ENCODE data around the gene ANAPC13. TPM values are rescaled to one million over a fixed set of nuclear protein-coding genes. Genes with fewer than 3 reads are reported as not detected.

ANAPC13 gene
- total RNA-seq, 3 donors from 2014 or later, result 44.1 to 47.6 (median 47.1) TPM

DNA sequence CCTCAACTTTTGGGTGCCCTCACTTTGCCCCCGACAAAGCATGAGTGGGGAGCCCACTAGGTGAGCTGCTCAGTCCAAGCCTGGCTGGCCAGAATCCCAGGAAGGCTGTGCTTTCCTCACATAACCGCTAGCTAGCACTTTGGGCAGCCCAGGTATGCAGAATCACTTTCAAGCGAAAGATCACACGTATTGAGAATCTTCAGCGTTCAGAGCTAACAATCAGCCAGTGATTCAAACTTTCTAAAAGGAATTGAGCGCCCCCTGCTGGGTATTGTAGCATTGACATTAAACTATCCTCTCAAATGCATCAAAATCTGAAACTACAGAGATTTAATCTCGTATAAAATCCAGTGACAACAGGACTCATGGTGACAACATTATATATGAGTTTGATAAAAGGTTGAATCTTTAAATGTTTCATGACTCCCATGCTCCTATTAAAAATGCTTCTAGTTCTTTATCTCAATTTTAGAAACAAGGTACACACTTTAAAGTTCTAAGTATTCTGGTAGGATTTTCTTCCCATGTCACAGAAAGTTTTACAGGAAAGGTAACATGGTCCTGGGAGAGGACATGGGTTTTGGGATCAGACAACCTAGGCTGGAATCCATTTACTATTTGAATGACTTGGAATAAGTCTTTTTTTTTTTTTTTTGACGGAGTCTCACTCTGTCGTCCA is 11.8 kb downstream of the ANAPC13 start:
- Mint-ChIP-seq H3K27me3 (ENCODE audit: low read depth) (no peaks in the 10 kb centered on the region), H3K9me3 (no peaks in the 10 kb centered on the region), H3K36me3 (ENCODE audit: insufficient read depth) (peaks cover 13% of the 10 kb centered on the region), H3K4me1 (ENCODE audit: low read depth) (no peaks in the 10 kb centered on the region), H3K4me3 (no peak overlapping the region)
- DNase-seq, result peak; percentile 78
- ATAC-seq, result peak; percentile 65 to 79

- H3K27me3 Mint-ChIP-seq (ENCODE audit: low read depth), result no peaks in the 10 kb centered on the region
- no peaks in the 10 kb centered on the region for H3K9me3 Mint-ChIP-seq
- no peak overlapping the region for H3K4me3 Mint-ChIP-seq
- no peaks in the 10 kb centered on the region for H3K4me1 Mint-ChIP-seq (ENCODE audit: low read depth)
- no peak for ATAC-seq
- peaks cover 9% of the 10 kb centered on the region for H3K36me3 Mint-ChIP-seq (ENCODE audit: insufficient read depth)
- no peak for DNase-seq
Observed at GRCh38 chr3:134472831-134473230, 13.0 kb downstream of the ANAPC13 start.

GRCh38 chr3:134471521-134472193 is 14.1 kb downstream of the ANAPC13 start:
- DNase-seq (no peak), ATAC-seq (no peak)
- no peaks in the 10 kb centered on the region for H3K4me1 Mint-ChIP-seq (ENCODE audit: low read depth)
- peaks cover 4% of the 10 kb centered on the region for H3K36me3 Mint-ChIP-seq (ENCODE audit: insufficient read depth)
- no peaks in the 10 kb centered on the region for H3K27me3 Mint-ChIP-seq (ENCODE audit: low read depth)
- H3K4me3 Mint-ChIP-seq, result no peak overlapping the region
- H3K9me3 Mint-ChIP-seq, result no peaks in the 10 kb centered on the region

- no peaks in the 10 kb centered on the region for H3K9me3 Mint-ChIP-seq
- H3K4me3 Mint-ChIP-seq, result no peak overlapping the region
- no peak for ATAC-seq
- no peaks in the 10 kb centered on the region for H3K4me1 Mint-ChIP-seq (ENCODE audit: low read depth)
- H3K27me3 Mint-ChIP-seq (ENCODE audit: low read depth), result no peaks in the 10 kb centered on the region
- no peak for DNase-seq
- peaks cover 4% of the 10 kb centered on the region for H3K36me3 Mint-ChIP-seq (ENCODE audit: insufficient read depth)
Observed at GRCh38 chr3:134468519-134468918, 17.3 kb downstream of the ANAPC13 start.

DNA sequence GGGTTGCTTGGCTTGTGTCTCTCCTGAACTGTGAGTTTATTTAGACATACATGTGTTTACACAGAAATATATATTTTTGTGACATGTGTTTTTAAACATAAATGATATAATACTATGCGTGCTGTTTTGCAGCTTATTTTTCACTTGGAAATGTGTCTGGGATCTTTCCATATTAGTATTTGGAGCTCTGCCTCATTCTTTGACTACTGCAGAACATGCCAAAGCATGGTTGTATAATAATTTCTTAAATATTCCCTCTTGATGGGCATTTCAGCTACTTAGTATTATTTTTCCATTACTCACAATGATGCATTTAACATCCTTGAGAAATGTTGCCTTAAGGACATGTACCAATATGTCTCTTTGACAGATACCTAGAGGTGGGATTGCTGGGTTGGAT is 19.5 kb downstream of the ANAPC13 start:
- Mint-ChIP-seq H3K9me3 (no peaks in the 10 kb centered on the region), H3K4me1 (ENCODE audit: low read depth) (no peaks in the 10 kb centered on the region), H3K27me3 (ENCODE audit: low read depth) (peaks cover 11% of the 10 kb centered on the region), H3K4me3 (no peak overlapping the region), H3K36me3 (ENCODE audit: insufficient read depth) (no peaks in the 10 kb centered on the region)
- DNase-seq (no peak), ATAC-seq (no peak)

DNA sequence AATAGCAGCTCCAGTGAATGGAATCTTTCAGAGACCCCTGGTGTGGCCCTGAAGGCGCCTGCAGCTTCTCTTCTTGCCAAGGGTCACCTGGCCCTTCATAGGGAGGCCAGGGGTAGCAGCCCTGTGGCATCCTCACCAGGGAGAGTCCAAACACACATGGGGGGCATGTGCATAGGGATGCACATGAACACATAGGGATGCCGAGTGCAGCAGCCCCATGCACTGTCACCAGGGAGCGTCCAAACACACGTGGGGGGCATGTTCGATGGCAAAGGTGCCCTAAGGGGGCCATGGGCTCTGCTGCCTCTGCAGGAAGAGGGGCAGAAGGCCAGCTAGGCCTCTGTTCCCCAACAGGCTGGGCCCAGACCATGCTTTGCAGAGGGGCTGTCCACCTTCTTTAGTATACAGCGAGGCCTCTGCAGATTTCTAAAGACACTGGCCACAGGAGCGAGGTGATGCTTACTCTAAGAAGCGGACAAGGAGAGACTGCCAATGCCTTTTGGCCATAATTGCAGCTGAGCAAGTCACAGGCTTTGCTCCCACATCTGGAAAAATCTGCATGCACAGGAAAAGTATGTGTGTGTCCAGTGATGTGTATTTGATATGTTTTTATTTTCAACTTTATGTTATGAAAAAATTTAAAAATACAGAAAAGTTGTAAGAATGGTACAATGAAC is 21.0 kb downstream of the ANAPC13 start:
- H3K27me3 Mint-ChIP-seq (ENCODE audit: low read depth), result peaks cover 14% of the 10 kb centered on the region
- H3K9me3 Mint-ChIP-seq, result no peaks in the 10 kb centered on the region
- DNase-seq (no peak), ATAC-seq (no peak)
- H3K36me3 Mint-ChIP-seq (ENCODE audit: insufficient read depth), result no peaks in the 10 kb centered on the region
- H3K4me3 Mint-ChIP-seq, result no peak overlapping the region
- no peaks in the 10 kb centered on the region for H3K4me1 Mint-ChIP-seq (ENCODE audit: low read depth)

- Mint-ChIP-seq H3K4me1 (ENCODE audit: low read depth) (no peaks in the 10 kb centered on the region), H3K4me3 (no peak overlapping the region), H3K27me3 (ENCODE audit: low read depth) (peaks cover 18% of the 10 kb centered on the region), H3K9me3 (no peaks in the 10 kb centered on the region), H3K36me3 (ENCODE audit: insufficient read depth) (no peaks in the 10 kb centered on the region)
- DNase-seq (no peak), ATAC-seq (no peak)
Observed at GRCh38 chr3:134464064-134464688, 21.6 kb downstream of the ANAPC13 start.

DNA sequence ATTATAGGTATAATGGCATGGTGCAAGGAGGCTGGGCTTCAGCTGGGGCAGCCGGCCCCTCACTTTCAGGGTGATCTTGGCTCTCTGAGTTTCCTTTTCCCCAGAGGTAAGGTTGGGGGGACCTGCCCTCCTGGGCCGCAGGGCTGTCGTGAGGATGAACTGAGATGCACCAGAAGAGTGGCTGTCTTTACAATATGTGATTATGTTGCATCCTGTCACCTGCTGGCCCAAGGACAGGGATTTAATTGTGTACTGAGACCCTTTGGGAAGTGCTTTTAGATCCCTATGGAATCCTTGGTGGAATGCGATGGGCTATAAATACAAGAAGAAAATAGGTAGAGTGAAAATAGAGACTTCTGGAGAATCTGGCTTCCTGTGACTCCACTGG is 22.1 kb downstream of the ANAPC13 start:
- DNase-seq, result no peak
- Mint-ChIP-seq H3K4me1 (ENCODE audit: low read depth) (no peaks in the 10 kb centered on the region), H3K27me3 (ENCODE audit: low read depth) (peaks cover 20% of the 10 kb centered on the region), H3K36me3 (ENCODE audit: insufficient read depth) (no peaks in the 10 kb centered on the region), H3K9me3 (no peaks in the 10 kb centered on the region), H3K4me3 (no peak overlapping the region)
- ATAC-seq, result no peak

DNA sequence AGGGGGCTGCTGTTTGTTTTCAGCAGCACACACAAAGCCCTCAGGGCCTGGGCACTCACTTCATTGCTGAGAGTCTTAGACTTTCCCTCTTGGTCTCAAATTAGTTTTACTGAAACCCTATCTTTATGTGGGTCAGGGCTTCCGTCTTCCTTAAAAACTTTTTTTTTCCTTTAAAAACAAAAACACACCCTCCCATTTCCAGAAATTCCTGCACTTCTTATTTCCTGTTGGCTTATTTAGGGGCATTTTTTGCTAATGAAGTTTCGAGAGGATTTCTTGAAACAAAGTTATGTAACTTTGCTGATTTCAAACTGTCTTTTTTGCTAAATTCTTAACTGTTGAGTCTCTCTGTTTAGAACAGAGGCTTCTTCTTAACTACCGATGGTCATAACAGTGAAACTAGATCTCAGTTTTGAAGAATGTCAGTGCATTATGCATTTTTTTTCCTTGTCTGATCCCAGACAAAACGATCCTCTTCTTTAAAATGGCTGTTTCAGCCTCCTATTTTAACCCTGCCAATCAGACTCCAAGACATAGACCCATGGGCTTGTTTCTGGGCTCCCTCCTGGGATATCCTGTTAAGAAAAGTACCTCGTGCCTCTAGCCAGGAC is 23.3 kb downstream of the ANAPC13 start:
- H3K9me3 Mint-ChIP-seq, result no peaks in the 10 kb centered on the region
- peaks cover 24% of the 10 kb centered on the region for H3K27me3 Mint-ChIP-seq (ENCODE audit: low read depth)
- H3K4me1 Mint-ChIP-seq (ENCODE audit: low read depth), result no peaks in the 10 kb centered on the region
- H3K4me3 Mint-ChIP-seq, result no peak overlapping the region
- no peaks in the 10 kb centered on the region for H3K36me3 Mint-ChIP-seq (ENCODE audit: insufficient read depth)
- DNase-seq, result no peak
- ATAC-seq, result no peak

- Mint-ChIP-seq H3K9me3 (no peaks in the 10 kb centered on the region), H3K36me3 (ENCODE audit: insufficient read depth) (no peaks in the 10 kb centered on the region), H3K4me1 (ENCODE audit: low read depth) (no peaks in the 10 kb centered on the region), H3K4me3 (no peak overlapping the region), H3K27me3 (ENCODE audit: low read depth) (peaks cover 31% of the 10 kb centered on the region)
- no peak for ATAC-seq
- no peak for DNase-seq
Observed at GRCh38 chr3:134460965-134461364, 24.8 kb downstream of the ANAPC13 start.

GRCh38 chr3:134459562-134459961 is 26.2 kb downstream of the ANAPC13 start:
- Mint-ChIP-seq H3K4me3 (no peak overlapping the region), H3K9me3 (no peaks in the 10 kb centered on the region), H3K27me3 (ENCODE audit: low read depth) (peaks cover 31% of the 10 kb centered on the region), H3K4me1 (ENCODE audit: low read depth) (no peaks in the 10 kb centered on the region), H3K36me3 (ENCODE audit: insufficient read depth) (no peaks in the 10 kb centered on the region)
- ATAC-seq, result no peak
- no peak for DNase-seq

DNA sequence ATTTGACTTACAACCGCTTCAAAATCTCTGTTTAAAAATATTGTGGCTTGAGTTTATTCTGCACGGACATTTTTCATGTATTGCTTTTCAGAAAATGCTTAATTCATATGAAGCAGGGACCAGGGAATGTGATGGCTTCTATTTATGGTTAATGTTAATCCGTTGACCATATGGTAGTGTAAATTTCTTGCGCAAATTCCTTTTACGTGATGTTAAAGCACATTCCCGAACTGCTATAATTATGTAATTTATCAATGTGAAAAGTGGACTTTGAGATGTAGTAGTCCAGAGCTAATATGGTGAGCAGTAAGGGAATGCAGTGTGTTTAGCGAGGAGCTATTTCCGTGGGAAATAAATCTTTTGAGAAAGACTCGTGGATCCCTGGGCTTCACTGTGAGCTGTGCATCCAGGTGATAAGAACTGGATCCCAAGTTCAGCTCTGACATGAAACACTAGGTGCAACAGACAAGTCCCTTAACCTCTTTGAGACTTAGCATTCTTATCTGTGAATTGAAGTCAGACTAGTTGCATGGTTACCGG is 27.3 kb downstream of the ANAPC13 start:
- Mint-ChIP-seq H3K27me3 (ENCODE audit: low read depth) (peaks cover 33% of the 10 kb centered on the region), H3K36me3 (ENCODE audit: insufficient read depth) (no peaks in the 10 kb centered on the region), H3K4me3 (no peak overlapping the region), H3K4me1 (ENCODE audit: low read depth) (no peaks in the 10 kb centered on the region), H3K9me3 (no peaks in the 10 kb centered on the region)
- DNase-seq, result no peak
- ATAC-seq, result no peak

GRCh38 chr3:134457376-134458074 is 28.3 kb downstream of the ANAPC13 start:
- H3K27me3 Mint-ChIP-seq (ENCODE audit: low read depth), result peaks cover 29% of the 10 kb centered on the region
- no peaks in the 10 kb centered on the region for H3K9me3 Mint-ChIP-seq
- no peak for DNase-seq
- ATAC-seq, result no peak
- H3K36me3 Mint-ChIP-seq (ENCODE audit: insufficient read depth), result no peaks in the 10 kb centered on the region
- H3K4me3 Mint-ChIP-seq, result no peak overlapping the region
- no peaks in the 10 kb centered on the region for H3K4me1 Mint-ChIP-seq (ENCODE audit: low read depth)

DNA sequence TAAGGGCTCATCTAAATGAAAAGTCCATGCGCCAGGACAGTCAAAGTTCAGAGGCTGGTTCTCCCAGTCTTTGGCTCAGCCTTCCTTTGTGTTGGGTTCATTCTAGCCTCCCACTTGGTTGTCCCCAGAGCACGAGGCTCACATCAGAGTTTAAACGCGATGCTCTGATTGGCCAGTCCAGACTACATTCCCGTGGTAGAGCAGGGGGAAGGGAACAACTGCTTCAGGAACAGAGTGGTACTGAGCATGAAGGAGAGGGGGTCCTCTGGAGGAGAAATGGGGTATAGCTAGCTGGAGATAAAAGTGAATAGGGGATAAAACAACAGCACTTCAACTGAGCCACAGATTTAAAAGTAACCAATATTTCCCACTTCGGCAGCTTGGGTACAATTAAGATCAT is 32.2 kb downstream of the ANAPC13 start:
- DNase-seq, result no peak
- Mint-ChIP-seq H3K4me3 (no peak overlapping the region), H3K27me3 (ENCODE audit: low read depth) (peaks cover 17% of the 10 kb centered on the region), H3K4me1 (ENCODE audit: low read depth) (no peaks in the 10 kb centered on the region), H3K36me3 (ENCODE audit: insufficient read depth) (no peaks in the 10 kb centered on the region), H3K9me3 (no peaks in the 10 kb centered on the region)
- ATAC-seq, result no peak
